ENCODE measurements around the gene CMYA5. TPM values are rescaled to one million over a fixed set of nuclear protein-coding genes. Genes with fewer than 3 reads are reported as not detected.
"Not testable (repeated sequence)": the region's sequence is repeated elsewhere in the genome, so short reads cannot be mapped to it uniquely, and the experiment has no call there.

The CMYA5 gene
- polyA plus RNA-seq, 4 donors, result 16.0 to 20.1 (median 16.8) TPM

- DNase-seq (ENCODE audit: low read depth in 4 of 4, low spot score in 3 of 4), result no peak
Observed at GRCh38 chr5:79746642-79747569, 57.3 kb downstream of the CMYA5 start.

GRCh38 chr5:79750611-79751510 is 61.2 kb downstream of the CMYA5 start:
- DNase-seq (ENCODE audit: low read depth in 4 of 4, low spot score in 3 of 4), result no peak

DNA sequence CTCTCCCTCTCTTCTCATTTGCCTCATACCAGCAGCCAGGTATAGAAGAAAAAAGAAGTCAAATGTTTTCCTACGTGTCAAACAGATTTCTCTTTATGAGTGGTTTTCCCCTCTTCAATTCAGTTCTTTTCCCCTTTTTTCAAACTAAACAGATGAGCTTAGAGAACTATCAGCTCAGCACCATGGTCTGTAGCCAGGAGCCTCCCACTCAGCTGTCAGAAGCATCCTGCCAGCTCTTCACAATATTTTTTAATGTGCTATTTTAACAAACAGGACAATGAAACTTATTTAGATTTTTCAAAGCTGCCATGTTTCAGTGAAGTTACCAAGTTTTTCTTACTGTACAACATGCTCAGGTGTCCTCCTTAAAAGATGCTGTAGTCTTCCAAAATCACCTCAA is 63.5 kb downstream of the CMYA5 start:
- DNase-seq (ENCODE audit: low read depth in 4 of 4, low spot score in 3 of 4), result no peak

DNA sequence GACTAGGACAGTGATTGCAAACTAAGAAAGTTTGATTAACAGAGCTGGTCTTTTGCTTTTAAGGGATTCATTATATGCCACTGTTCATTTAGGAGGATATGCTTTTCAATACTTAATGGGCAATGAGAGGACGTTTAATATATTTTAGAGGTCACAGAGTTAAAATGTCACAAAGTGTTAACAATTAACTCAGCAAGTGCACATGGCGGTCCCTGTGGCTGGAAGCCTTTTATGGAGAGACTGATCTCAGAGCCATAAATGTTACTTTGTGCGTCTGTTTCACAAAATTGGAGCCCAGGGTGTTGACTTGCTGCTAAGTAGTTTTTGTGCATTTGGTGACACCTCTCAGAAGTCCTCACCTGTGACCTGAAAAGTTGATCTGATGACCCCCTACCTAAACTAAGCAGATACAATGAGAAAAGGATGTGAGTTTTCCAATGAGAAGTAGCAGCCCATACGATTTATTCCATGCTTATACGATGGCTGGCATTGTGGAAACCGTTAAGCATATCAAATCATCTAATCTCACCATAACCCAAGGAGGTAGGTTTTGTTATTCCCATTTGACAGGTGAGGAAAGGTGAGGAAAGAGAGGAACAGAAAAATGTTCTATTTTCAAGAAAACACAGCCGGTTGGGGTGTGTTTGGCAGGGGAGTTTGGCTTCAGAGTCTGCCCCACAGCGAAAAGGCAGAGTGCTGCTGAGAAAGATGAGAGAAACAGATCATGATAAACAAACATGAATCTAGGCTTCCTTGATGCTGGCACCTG is 64.4 kb downstream of the CMYA5 start:
- DNase-seq (ENCODE audit: low read depth in 4 of 4, low spot score in 3 of 4), result no peak

DNA sequence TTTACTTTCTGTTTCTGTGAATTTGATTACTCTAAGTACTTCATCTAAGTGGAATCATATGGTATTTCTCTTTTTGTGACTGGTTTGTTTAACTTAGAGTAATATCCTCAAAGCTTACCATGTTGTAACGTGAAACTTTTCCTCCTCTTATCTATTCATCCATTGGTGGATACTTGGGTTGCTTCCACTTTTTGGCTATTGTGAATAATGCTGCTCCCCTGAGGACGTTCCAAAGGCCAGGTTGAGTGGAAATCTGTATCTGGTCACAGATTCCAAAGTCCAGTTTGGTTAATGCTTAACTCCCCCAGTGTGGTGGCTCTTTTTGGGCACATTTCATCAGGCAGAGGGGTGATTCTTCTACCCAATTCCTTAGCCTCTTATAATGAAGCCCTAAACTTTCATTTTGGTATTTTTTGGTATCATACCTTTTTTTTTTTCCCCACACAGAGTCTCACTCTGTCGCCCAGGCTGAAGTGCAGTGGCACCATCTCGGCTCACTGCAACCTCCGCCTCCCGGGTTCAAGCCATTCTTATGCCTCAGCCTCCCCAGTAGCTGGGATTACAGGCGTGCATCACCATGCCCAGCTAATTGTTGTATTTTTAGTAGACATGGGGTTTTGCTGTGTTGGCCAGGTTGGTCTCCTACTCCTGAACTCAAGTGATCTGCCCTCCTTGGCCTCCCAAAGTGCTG is 65.4 kb downstream of the CMYA5 start:
- DNase-seq (ENCODE audit: low read depth in 4 of 4, low spot score in 3 of 4), result no peak

- no peak for DNase-seq (ENCODE audit: low read depth in 4 of 4, low spot score in 3 of 4)
Observed at GRCh38 chr5:79756076-79756475, 66.4 kb downstream of the CMYA5 start.

- DNase-seq (ENCODE audit: low read depth in 4 of 4, low spot score in 3 of 4), result no peak
Observed at GRCh38 chr5:79759436-79759835, 69.8 kb downstream of the CMYA5 start.

GRCh38 chr5:79759848-79760247 is 70.2 kb downstream of the CMYA5 start:
- DNase-seq (ENCODE audit: low read depth in 4 of 4, low spot score in 3 of 4), result no peak

DNA sequence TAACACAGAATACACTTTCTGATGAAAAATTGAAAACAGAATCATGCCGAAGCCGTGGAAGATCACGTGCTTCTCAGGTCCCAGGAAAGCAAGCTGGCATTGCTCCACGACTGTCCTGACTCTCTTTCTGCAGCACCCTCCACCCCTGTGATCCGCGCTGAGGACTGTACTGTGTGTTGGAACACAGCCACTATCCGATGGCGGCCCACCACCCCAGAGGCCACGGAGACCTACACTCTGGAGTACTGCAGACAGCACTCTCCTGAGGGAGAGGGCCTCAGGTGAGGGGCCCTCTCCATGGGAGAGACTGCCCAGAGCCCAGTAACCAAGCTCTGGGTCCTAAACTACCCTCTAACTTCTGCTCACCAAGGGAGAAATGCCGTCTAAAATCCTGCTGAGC is 73.3 kb downstream of the CMYA5 start:
- DNase-seq (ENCODE audit: low read depth in 4 of 4, low spot score in 3 of 4), result no peak

GRCh38 chr5:79764147-79764546 is 74.5 kb downstream of the CMYA5 start:
- not testable (repeated sequence) for DNase-seq (ENCODE audit: low read depth in 4 of 4, low spot score in 3 of 4)

GRCh38 chr5:79771387-79771786 is 81.8 kb downstream of the CMYA5 start:
- no peak for DNase-seq (ENCODE audit: low read depth in 4 of 4, low spot score in 3 of 4)

GRCh38 chr5:79772651-79773050 is 83.0 kb downstream of the CMYA5 start:
- no peak for DNase-seq (ENCODE audit: low read depth in 4 of 4, low spot score in 3 of 4)

DNA sequence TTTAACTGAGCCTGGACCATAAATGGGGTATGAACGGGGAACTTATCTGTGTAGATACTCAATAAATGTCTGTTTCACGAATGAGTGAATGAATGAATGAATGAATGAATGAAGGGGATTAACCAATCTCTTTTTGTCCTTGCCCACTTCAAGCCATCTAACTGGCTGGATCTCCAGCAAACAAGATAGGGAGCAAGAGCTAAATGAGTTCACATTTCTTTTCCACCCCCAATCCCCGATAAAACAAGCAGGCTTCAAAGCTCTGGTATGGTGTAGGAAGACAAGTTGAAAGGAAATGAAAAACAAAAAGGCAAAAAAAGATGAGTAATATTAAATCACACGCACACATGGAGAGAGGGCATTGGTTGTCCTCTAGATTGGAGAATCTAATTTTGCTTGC is 84.0 kb downstream of the CMYA5 start:
- no peak for DNase-seq (ENCODE audit: low read depth in 4 of 4, low spot score in 3 of 4)

DNA sequence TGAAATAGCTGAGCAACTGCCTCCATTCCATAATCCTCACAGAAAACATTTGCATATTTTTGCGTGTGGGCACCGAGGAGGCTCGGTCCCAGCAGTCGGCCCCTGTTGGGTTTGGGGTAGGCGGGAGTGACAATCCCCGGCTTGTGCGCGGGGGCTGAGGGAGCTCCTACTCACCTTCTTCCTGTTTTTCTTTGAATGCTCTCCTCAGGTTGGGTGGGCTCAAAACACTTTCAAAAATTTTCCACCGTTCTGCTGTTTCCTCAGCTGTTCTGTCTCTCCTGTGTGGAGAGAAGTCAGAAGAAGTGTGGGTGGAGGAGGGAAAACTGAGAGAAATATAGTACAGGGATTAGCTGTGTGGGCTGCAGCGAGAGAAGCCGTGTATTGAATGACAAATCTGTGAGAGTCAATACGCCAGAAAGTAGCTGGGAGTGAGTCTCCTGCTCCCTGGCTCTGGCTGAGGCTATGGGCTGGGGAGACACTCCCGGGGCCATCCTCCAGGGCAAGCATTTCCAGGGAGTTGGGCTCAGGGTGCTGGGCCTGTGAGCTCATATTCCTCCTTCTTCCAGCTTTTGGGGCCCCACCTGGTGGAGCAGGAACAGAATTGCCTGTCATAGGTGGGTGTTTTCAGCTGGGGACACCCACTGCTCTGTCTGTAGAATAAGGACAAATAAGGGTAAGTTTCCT is 84.7 kb downstream of the CMYA5 start:
- DNase-seq (ENCODE audit: low read depth in 4 of 4, low spot score in 3 of 4), result no peak

DNA sequence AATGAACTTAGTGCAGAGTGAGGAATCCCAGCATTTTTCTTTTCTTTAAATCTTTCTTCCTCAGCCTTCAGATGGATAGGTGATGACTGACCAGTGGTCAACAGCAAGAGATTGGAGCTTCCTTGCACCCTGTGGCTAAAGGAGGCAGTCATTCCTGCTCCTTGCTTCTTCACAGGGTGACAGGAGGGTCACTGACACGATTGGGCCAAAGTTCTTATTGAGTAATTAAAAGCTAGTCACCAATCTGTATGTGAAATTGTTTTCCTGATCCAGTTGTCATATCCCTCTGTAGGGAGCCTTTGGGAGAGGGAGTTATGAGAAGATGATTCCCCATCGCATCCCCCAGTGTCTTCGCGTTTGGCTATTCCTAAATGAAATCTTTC is 85.2 kb downstream of the CMYA5 start:
- no peak for DNase-seq (ENCODE audit: low read depth in 4 of 4, low spot score in 3 of 4)

DNA sequence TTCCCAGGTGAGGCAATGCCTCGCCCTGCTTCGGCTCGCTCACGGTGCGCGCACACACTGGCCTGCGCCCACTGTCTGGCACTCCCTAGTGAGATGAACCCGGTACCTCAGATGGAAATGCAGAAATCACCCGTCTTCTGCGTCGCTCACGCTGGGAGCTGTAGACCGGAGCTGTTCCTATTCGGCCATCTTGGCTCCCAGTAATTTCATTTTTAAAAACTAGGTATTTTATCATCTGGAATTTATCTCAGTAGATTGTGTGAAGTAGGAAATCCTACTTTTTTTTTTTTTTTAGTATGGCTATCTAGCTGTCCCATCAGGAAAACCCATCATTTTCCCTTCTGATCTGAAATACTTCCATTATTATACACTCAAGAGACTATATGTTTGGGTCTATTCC is 95.1 kb downstream of the CMYA5 start:
- DNase-seq (ENCODE audit: low read depth in 4 of 4, low spot score in 3 of 4), result not testable (repeated sequence)

DNA sequence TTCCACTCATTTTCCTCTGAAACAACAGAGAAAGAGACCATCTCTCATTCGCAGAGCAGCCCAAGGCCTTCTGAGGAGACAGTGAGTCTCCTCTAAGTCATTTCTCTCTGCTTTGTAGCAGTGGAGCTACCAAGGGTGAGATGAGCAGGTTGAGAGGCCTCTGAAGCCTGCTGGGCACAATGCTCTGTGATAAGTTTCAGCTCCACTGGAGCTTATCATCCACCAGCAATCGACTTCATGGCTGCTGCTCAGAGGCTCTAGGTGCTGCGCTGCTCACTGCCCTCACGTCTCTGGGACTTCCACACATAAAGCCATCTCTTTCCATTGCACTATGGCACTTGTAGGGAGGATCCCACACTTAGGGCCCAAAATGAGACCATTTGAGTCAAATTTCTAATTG is 96.3 kb downstream of the CMYA5 start:
- DNase-seq (ENCODE audit: low read depth in 4 of 4, low spot score in 3 of 4), result no peak

GRCh38 chr5:79787448-79787847 is 97.8 kb downstream of the CMYA5 start:
- no peak for DNase-seq (ENCODE audit: low read depth in 4 of 4, low spot score in 3 of 4)

DNA sequence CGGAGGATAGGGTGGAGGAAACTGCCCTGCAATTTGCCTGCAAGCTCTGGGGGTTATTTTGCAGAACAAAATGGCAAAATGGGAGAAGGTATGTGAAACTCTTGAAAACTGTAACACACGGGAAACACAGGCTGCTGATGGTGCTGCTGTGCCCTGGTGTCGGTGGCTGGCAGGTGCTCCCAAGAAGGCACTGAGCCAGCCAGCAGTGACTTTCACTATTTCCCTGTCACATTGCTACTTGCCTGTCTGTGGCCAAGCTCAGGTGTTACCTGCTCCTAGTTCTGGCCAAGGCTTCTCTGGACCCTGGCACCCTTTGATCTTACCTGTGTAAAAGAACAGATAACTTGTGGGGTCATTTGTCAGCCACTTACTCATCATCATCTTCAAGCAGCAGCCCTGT is 102.2 kb downstream of the CMYA5 start:
- no peak for DNase-seq (ENCODE audit: low read depth in 4 of 4, low spot score in 3 of 4)

DNA sequence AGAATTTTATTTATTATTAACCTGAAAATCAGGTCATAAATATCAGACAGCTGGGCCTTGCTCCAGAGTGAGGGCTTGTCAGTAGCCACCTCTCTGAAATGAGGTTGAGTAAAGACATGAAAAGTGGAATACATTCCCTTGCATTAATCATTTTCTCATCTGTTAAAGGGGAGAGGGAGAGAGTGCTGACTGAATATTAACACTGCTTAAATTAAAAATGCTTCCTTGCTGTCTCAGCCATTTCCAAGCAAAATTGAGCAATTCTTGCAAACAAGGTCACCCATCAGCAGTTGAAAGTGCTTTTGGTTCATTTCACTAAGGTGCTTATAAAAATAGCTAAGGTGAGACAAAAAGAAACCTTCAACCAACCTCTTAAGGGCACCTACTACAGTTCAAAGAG is 102.8 kb downstream of the CMYA5 start:
- DNase-seq (ENCODE audit: low read depth in 4 of 4, low spot score in 3 of 4), result no peak
